Adrenal gland (tissue), 5 donors: ENCODE results near the gene CSAG1.
"Not testable (repeated sequence)": the region's sequence is repeated elsewhere in the genome, so short reads cannot be mapped to it uniquely, and the experiment has no call there.

Experiments
- POLR2A ChIP-seq, 2 donors: fragments of 450-650 bp; IDR thresholded peaks; one replicate each; pipeline ENCODE4 v1.6.1; 2017; ENCODE audit warnings: antibody characterized with exemption in 2 of 2, mild to moderate bottlenecking in 2 of 2, moderate library complexity in 1 of 2
- TF ChIP-seq, protein P1 (sequence below), 6 experiments: fragments of 450-650 bp in 4 of 6; fragments of 200-600 bp in 2 of 6; sonication (generic) in 1 of 6; IDR thresholded peaks; 1 replicate in 5 of 6; 2 replicates in 1 of 6; pipeline versions ENCODE4 v1.5.1 to v1.8.0; 2016 to 2021; ENCODE audit warnings: antibody characterized with exemption in 6 of 6, mild to moderate bottlenecking in 2 of 6, moderate library complexity in 1 of 6
- donor health status: DM: no; HTN: no; CAD: no.

DNA sequence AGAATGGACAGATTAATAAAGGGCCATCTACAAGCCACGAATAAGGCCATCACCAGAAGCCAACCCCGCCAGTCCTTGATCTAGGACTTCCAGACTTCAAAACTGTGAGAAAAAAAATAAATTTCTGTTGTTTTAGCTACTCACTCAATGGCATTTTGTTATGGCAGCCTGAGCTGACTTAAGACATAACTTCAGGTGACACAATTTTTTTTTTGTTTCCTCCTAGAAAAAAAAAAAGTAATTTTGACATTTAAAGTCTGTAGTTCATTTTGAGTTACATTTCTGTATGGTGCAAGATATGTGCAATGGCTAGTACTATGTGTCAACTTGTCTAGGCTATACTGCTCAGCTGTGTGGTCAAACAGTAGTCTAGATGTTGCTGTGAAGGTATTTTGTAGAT, 25.4 kb upstream of the CSAG1 start, which contains the start of gene CSAG3:
- not testable (repeated sequence) for TF ChIP-seq POLR2A (IDR thresholded peaks at IDR 0.05)
- TF ChIP-seq, protein P1, sequence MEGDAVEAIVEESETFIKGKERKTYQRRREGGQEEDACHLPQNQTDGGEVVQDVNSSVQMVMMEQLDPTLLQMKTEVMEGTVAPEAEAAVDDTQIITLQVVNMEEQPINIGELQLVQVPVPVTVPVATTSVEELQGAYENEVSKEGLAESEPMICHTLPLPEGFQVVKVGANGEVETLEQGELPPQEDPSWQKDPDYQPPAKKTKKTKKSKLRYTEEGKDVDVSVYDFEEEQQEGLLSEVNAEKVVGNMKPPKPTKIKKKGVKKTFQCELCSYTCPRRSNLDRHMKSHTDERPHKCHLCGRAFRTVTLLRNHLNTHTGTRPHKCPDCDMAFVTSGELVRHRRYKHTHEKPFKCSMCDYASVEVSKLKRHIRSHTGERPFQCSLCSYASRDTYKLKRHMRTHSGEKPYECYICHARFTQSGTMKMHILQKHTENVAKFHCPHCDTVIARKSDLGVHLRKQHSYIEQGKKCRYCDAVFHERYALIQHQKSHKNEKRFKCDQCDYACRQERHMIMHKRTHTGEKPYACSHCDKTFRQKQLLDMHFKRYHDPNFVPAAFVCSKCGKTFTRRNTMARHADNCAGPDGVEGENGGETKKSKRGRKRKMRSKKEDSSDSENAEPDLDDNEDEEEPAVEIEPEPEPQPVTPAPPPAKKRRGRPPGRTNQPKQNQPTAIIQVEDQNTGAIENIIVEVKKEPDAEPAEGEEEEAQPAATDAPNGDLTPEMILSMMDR (IDR thresholded peaks at IDR 0.05) = not testable (repeated sequence)
